ENCODE results near the gene RAPGEF4. TPM values are rescaled to one million over a fixed set of nuclear protein-coding genes. Genes with fewer than 3 reads are reported as not detected.
A peak's percentile ranks its signal among the peaks of the same experiment; 100 is the strongest.

The RAPGEF4 gene
- total and polyA plus RNA-seq, 2 of the 13 experiments (the other 11 are each of a cell fraction or from before 2014, with no cell fraction given), result 0.78 to 0.91 TPM

GRCh38 chr2:173053043-173053699 lies 317.5 kb downstream of the RAPGEF4 start (continued):
- TF ChIP-seq WIZ (CRISPR knock-in tag; IDR thresholded peaks at IDR 0.05), result no peak
- TF ChIP-seq ZNF556 (CRISPR knock-in tag; IDR thresholded peaks at IDR 0.05; ENCODE audit: borderline replicate concordance), result no peak
- no peak for TF ChIP-seq ZNF44 (CRISPR knock-in tag; IDR thresholded peaks at IDR 0.05)

DNA sequence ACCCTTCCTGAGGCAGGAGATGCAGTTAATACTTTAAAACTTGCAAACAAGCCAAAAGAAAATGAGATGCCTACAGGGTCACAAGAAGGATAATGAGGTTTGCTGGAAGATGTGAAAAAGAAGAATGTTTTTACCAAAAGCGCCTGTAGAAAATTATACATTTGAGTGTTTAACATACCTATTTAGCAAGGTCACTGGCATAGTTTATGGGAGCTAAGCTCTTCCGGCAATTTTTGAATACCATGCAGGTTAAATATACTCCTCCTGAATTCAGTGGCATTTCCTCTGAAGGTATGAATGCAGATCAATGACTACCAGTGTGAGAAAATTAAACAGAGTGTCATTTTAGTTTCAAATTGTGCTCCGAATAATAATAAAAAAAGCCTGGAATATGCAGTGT lies 318.8 kb downstream of the RAPGEF4 start:
- intact Hi-C loops (cut with micrococcal nuclease; ENCODE audit: unreplicated experiment) (no loop called here), in situ Hi-C loops (cut with HindIII; ENCODE audit: extremely low pct_ligation_motif_present, low pct_unique_long_range_greater_than_20kb) (no loop called here)
- TF ChIP-seq JUNB (CRISPR knock-in tag; IDR thresholded peaks at IDR 0.05; ENCODE audit: borderline replicate concordance), result no peak
- no peak for TF ChIP-seq ZNF839 (CRISPR knock-in tag; IDR thresholded peaks at IDR 0.05; ENCODE audit: borderline replicate concordance)
- TF ChIP-seq, protein P1, sequence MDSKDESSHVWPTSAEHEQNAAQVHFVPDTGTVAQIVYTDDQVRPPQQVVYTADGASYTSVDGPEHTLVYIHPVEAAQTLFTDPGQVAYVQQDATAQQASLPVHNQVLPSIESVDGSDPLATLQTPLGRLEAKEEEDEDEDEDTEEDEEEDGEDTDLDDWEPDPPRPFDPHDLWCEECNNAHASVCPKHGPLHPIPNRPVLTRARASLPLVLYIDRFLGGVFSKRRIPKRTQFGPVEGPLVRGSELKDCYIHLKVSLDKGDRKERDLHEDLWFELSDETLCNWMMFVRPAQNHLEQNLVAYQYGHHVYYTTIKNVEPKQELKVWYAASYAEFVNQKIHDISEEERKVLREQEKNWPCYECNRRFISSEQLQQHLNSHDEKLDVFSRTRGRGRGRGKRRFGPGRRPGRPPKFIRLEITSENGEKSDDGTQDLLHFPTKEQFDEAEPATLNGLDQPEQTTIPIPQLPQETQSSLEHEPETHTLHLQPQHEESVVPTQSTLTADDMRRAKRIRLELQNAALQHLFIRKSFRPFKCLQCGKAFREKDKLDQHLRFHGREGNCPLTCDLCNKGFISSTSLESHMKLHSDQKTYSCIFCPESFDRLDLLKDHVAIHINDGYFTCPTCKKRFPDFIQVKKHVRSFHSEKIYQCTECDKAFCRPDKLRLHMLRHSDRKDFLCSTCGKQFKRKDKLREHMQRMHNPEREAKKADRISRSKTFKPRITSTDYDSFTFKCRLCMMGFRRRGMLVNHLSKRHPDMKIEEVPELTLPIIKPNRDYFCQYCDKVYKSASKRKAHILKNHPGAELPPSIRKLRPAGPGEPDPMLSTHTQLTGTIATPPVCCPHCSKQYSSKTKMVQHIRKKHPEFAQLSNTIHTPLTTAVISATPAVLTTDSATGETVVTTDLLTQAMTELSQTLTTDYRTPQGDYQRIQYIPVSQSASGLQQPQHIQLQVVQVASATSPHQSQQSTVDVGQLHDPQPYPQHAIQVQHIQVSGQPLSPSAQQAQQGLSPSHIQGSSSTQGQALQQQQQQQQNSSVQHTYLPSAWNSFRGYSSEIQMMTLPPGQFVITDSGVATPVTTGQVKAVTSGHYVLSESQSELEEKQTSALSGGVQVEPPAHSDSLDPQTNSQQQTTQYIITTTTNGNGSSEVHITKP (CRISPR knock-in tag; IDR thresholded peaks at IDR 0.05; ENCODE audit: low read depth), result no peak
- TF ChIP-seq, protein P2, sequence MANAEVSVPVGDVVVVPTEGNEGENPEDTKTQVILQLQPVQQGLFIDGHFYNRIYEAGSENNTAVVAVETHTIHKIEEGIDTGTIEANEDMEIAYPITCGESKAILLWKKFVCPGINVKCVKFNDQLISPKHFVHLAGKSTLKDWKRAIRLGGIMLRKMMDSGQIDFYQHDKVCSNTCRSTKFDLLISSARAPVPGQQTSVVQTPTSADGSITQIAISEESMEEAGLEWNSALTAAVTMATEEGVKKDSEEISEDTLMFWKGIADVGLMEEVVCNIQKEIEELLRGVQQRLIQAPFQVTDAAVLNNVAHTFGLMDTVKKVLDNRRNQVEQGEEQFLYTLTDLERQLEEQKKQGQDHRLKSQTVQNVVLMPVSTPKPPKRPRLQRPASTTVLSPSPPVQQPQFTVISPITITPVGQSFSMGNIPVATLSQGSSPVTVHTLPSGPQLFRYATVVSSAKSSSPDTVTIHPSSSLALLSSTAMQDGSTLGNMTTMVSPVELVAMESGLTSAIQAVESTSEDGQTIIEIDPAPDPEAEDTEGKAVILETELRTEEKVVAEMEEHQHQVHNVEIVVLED (CRISPR knock-in tag; IDR thresholded peaks at IDR 0.05; ENCODE audit: borderline replicate concordance), result no peak
- no peak overlapping the region for H3K4me2 ChIP-seq (ENCODE audit: low read depth, low read length)
- H4K20me1 ChIP-seq (ENCODE audit: insufficient read depth, low read length), result no peaks in the 10 kb centered on the region
- no peak overlapping the region for H3K9ac ChIP-seq (ENCODE audit: insufficient read depth, low read depth, low read length)
- ChIA-PET POLR2A (no interaction called here), CTCF (ENCODE audit: low intra/inter-chr PET ratio, low total read pairs) (no interaction called here)
- H2AFZ ChIP-seq (ENCODE audit: low read length), result no peak overlapping the region
- DNase-seq (ENCODE audit: low spot score), result peak; percentile 48
- H3K79me2 ChIP-seq (ENCODE audit: insufficient read depth, low read length), result no peaks in the 10 kb centered on the region
- no peak for FAIRE-seq
- no peaks in the 10 kb centered on the region for H3K27me3 ChIP-seq (ENCODE audit: control insufficient read depth in 1 of 2, insufficient read depth in 2 of 2, low read length in 2 of 2)
- no peak overlapping the region for H3K4me3 ChIP-seq (replicated peaks in 1 of 3; ENCODE audit: insufficient read depth in 1 of 3, low read depth in 2 of 3, low read length in 3 of 3)
- no peaks in the 10 kb centered on the region for H3K9me3 ChIP-seq (ENCODE audit: low read length)
- no TSS peak for BruUV-seq (replicated peaks)
- H3K36me3 ChIP-seq (replicated peaks in 1 of 2; ENCODE audit: control insufficient read depth in 1 of 2, insufficient read depth in 2 of 2, low read length in 2 of 2), result no peaks in the 10 kb centered on the region
- H3K27ac ChIP-seq (ENCODE audit: extremely low read length, insufficient read depth, low read length), result no peak overlapping the region
- 48% methylated on average over 3 of the region's 3 CpGs for WGBS (ENCODE audit: low lambda C conversion rate)
- H3K4me1 ChIP-seq (ENCODE audit: insufficient read depth, low read length), result peaks cover 49% of the 10 kb centered on the region
- ATAC-seq, result no peak

Data from HepG2 (cell line).